K562 (cell line): ENCODE measurements around the gene NLGN3. TPM values are rescaled to one million over a fixed set of nuclear protein-coding genes. Genes with fewer than 3 reads are reported as not detected.

ENCODE experiments used
- CLOCK ChIP-seq: fragments of 250-450 bp; sonication (Bioruptor Pico); IDR thresholded peaks from 2 replicates; pipeline ENCODE4 v1.4.0; 2020; ENCODE audit warnings: mild to moderate bottlenecking, moderate library complexity, borderline replicate concordance
- CREB5 ChIP-seq: fragments of 250-450 bp; sonication (Bioruptor Pico); IDR thresholded peaks from 2 replicates; pipeline ENCODE4 v1.5.0; 2020; ENCODE audit warnings: mild to moderate bottlenecking
- FOXO4 ChIP-seq: fragments of 450-650 bp; formaldehyde crosslinking; IDR thresholded peaks from 2 replicates; pipeline ENCODE4 v1.4.0; 2020; ENCODE audit warnings: mild to moderate bottlenecking, moderate library complexity
- GATAD2A ChIP-seq: fragments of 450-650 bp; IDR thresholded peaks from 2 replicates; pipeline ENCODE4 v1.6.1; 2017
- GTF3C2 ChIP-seq: IDR thresholded peaks from 3 replicates; pipeline ENCODE4 v1.6.1; 2011; ENCODE audit warnings: borderline replicate concordance, mild to moderate bottlenecking, moderate library complexity; ENCODE audit not compliant: insufficient read length; ENCODE audit errors: extremely low read depth
- HMGXB4 ChIP-seq: sonication (generic); formaldehyde crosslinking; IDR thresholded peaks from 2 replicates; pipeline ENCODE4 v1.8.1; 2023; ENCODE audit warnings: mild to moderate bottlenecking, missing genetic modification reagents
- L3MBTL2 ChIP-seq: fragments of 450-650 bp; IDR thresholded peaks from 2 replicates; pipeline ENCODE4 v1.6.1; 2016; ENCODE audit warnings: mild to moderate bottlenecking, moderate library complexity
- MEF2D ChIP-seq: conservative IDR thresholded peaks from 2 replicates; pipeline ENCODE4 v1.6.1; 2016; ENCODE audit warnings: low read depth, missing genetic modification characterization, missing compliant biosample characterization
- NELFE ChIP-seq: IDR thresholded peaks from 2 replicates; pipeline ENCODE4 v1.6.1; 2011; ENCODE audit warnings: mild to moderate bottlenecking; ENCODE audit not compliant: insufficient read depth, insufficient read length
- NFXL1 ChIP-seq: fragments of 450-650 bp; formaldehyde crosslinking; IDR thresholded peaks from 2 replicates; pipeline ENCODE4 v1.4.0; 2021; ENCODE audit warnings: mild to moderate bottlenecking
- PHF8 ChIP-seq: fragments of 200-600 bp; sonication (generic); IDR thresholded peaks from 2 replicates; pipeline ENCODE4 v1.6.1; 2012; ENCODE audit warnings: mixed run types, mild to moderate bottlenecking, inconsistent platforms, low read length, moderate library complexity, borderline replicate concordance
- RBM15 ChIP-seq: fragments of 200-400 bp; formaldehyde crosslinking; IDR thresholded peaks from 2 replicates; pipeline ENCODE4 v1.6.1; 2018; ENCODE audit warnings: mild to moderate bottlenecking, low read length, moderate library complexity; ENCODE audit not compliant: insufficient read depth
- ZNF644 ChIP-seq: fragments of 200-800 bp; sonication (Bioruptor generic); IDR thresholded peaks from 2 replicates; pipeline ENCODE4 v1.6.1; 2016; ENCODE audit warnings: low read depth, missing genetic modification characterization, missing compliant biosample characterization
- ZNF740 ChIP-seq, 3 experiments: fragments of 200-800 bp in 1 of 3; sonication (Bioruptor generic) in 1 of 3; sonication (generic) in 1 of 3; formaldehyde crosslinking in 1 of 3; IDR thresholded peaks; 2 replicates each; pipeline versions ENCODE4 v1.6.1 to v1.8.0; 2016 to 2022; ENCODE audit warnings: mild to moderate bottlenecking in 2 of 3, missing compliant biosample characterization in 2 of 3, missing genetic modification characterization in 2 of 3, missing genetic modification reagents in 1 of 3
- ZSCAN29 ChIP-seq: fragments of 450-650 bp; IDR thresholded peaks from 2 replicates; pipeline ENCODE4 v1.6.1; 2017
- polyA plus RNA-seq, 8 experiments: library from polyadenylated mRNA; depleted of rRNA in 4 of 8; stranded (reverse) in 5 of 8; unstranded in 3 of 8; fragments of >200 nt; fragmentation: Nextera tagmentation in 2 of 8; fragmentation: Illumina TruSeq in 1 of 8; extraction: Ambion mirVana in 2 of 8; extraction: Trizol in 1 of 8; gene quantifications; 2 replicates each; pipeline versions ENCODE4 v1.2.1 to v1.2.3, GENCODE V29; 2011 to 2014; ENCODE audit warnings: inconsistent platforms in 1 of 8, missing spikeins in 1 of 8
- total RNA-seq, 7 experiments: library from RNA; depleted of rRNA in 6 of 7; stranded (reverse); fragments of >200 nt in 6 of 7; fragmentation: Illumina TruSeq in 2 of 7; extraction: Trizol in 2 of 7; gene quantifications; 2 replicates each; pipeline versions ENCODE4 v1.2.1 to v1.2.3, GENCODE V29; 2011 to 2021; ENCODE audit warnings: low replicate concordance in 1 of 7

Gene NLGN3
- total and polyA plus RNA-seq, 9 of the 15 experiments (the other 6 are each of a cell fraction or from before 2014, with no cell fraction given), result 0.03 to 0.86 (median 0.25) TPM

GRCh38 chrX:71095555-71095980, 49.1 kb upstream of the NLGN3 start, which contains the start of gene FOXO4 (continued):
- TF ChIP-seq FOXO4 (CRISPR knock-in tag) (no peak), ZSCAN29 (no peak), L3MBTL2 (peak; percentile 58), GTF3C2 (no peak), GATAD2A (no peak), ZNF644 (no peak), NFXL1 (CRISPR knock-in tag) (no peak), CLOCK (CRISPR knock-in tag) (no peak), ZNF740 (CRISPR knock-in tag; IDR thresholded peaks at IDR 0.05) (no peak), ZNF740 (tag; IDR thresholded peaks at IDR 0.05) (no peak), MEF2D (no peak), CREB5 (CRISPR knock-in tag) (no peak), RBM15 (no peak), HMGXB4 (CRISPR knock-in tag) (no peak), PHF8 (peak; percentile 42; the same call in 1 of the 2 replicates), NELFE (no peak)
